Mucosa of stomach (tissue), 1 donor: ENCODE data around the gene ATP2C1.

Source experiments
- H3K27me3 ChIP-seq: one replicate; pipeline ENCODE4 v1.7.0; 2013; ENCODE audit warnings: mild to moderate bottlenecking, low read length; ENCODE audit not compliant: control insufficient read depth, insufficient read depth
- H3K36me3 ChIP-seq: one replicate; pipeline ENCODE4 v1.7.0; 2013; ENCODE audit warnings: low read length; ENCODE audit not compliant: control insufficient read depth, insufficient read depth
- H3K4me1 ChIP-seq: one replicate; pipeline ENCODE4 v1.7.0; 2013; ENCODE audit warnings: mild to moderate bottlenecking, low read length; ENCODE audit not compliant: control insufficient read depth, insufficient read depth
- H3K4me3 ChIP-seq: one replicate; pipeline ENCODE4 v1.7.0; 2013; ENCODE audit warnings: low read length
- H3K9ac ChIP-seq: one replicate; pipeline ENCODE4 v1.7.0; 2013; ENCODE audit warnings: mild to moderate bottlenecking, low read length, moderate library complexity
- H3K9me3 ChIP-seq: one replicate; pipeline ENCODE4 v1.7.0; 2013; ENCODE audit warnings: mild to moderate bottlenecking, low read length, moderate library complexity; ENCODE audit not compliant: control insufficient read depth
- donor health status: Pancreatic carcinoma.

Gene ATP2C1

GRCh38 chr3:131008326-131008725, 114.4 kb downstream of the ATP2C1 start:
- no peaks in the 10 kb centered on the region for H3K27me3 ChIP-seq
- H3K36me3 ChIP-seq, result no peaks in the 10 kb centered on the region
- no peaks in the 10 kb centered on the region for H3K9me3 ChIP-seq
- H3K9ac ChIP-seq, result no peak overlapping the region
- H3K4me3 ChIP-seq, result no peak overlapping the region
- no peaks in the 10 kb centered on the region for H3K4me1 ChIP-seq

- Histone ChIP-seq H3K36me3 (no peaks in the 10 kb centered on the region), H3K9ac (no peak overlapping the region), H3K4me1 (no peaks in the 10 kb centered on the region), H3K4me3 (no peak overlapping the region), H3K27me3 (no peaks in the 10 kb centered on the region), H3K9me3 (no peaks in the 10 kb centered on the region)
Observed at GRCh38 chr3:131009698-131010097, 115.8 kb downstream of the ATP2C1 start.

DNA sequence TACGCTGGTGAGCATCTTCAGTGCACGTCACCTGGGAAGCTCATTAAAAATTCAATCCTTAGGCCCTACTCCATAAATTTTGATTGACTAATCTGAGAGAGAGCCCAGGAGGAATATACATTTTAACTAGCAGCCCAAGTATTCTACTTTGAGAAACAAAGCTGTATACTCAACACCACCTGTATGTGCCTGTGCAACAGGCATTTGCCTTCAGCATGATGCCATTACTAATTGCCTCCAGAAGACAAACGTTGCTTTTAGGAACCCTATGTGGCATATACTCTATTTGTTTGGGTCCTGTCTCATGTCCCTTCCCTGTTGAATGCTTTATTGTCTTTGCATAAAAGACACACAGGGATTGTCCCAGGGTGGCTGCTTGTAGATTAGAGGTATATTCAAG, 125.1 kb downstream of the ATP2C1 start:
- Histone ChIP-seq H3K27me3 (no peaks in the 10 kb centered on the region), H3K9me3 (no peaks in the 10 kb centered on the region), H3K9ac (no peak overlapping the region), H3K4me1 (peaks cover 9% of the 10 kb centered on the region), H3K36me3 (peaks cover 5% of the 10 kb centered on the region), H3K4me3 (no peak overlapping the region)

DNA sequence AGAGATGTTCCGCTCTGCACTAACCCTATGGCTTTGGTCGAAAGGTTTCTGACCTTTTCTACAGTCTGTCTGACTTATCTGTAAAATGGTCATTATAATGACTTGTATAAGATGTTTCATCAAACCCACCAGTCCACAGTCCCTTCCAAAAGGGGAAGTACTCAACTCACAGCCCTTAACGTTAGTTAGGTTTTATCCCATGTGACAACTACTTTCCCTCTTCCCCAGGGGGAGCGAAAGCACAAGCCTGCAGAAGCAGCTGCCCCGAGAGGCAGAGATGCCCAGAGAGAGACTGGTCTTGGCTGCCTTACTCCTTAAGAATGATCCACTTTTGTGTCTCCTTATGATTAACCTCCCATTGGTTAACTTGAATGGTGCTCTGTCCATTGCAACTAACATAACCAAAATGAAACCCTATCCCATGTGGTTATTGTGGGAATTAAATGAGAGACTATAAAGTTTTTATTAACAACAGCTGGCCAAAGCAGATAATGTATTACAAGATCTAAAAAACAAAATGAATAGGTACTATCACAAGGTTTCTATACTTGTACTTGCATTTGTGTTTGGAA, 126.3 kb downstream of the ATP2C1 start:
- peaks cover 14% of the 10 kb centered on the region for H3K4me1 ChIP-seq
- no peaks in the 10 kb centered on the region for H3K9me3 ChIP-seq
- no peak overlapping the region for H3K9ac ChIP-seq
- H3K27me3 ChIP-seq, result no peaks in the 10 kb centered on the region
- H3K4me3 ChIP-seq, result no peak overlapping the region
- peaks cover 5% of the 10 kb centered on the region for H3K36me3 ChIP-seq

- no peaks in the 10 kb centered on the region for H3K36me3 ChIP-seq
- no peaks in the 10 kb centered on the region for H3K9me3 ChIP-seq
- H3K4me3 ChIP-seq, result peak overlapping the region; percentile 94
- no peaks in the 10 kb centered on the region for H3K27me3 ChIP-seq
- peaks cover 12% of the 10 kb centered on the region for H3K4me1 ChIP-seq
- peak overlapping the region; percentile 90 for H3K9ac ChIP-seq
Observed at GRCh38 chr3:131025539-131025938, 131.7 kb downstream of the ATP2C1 start.

DNA sequence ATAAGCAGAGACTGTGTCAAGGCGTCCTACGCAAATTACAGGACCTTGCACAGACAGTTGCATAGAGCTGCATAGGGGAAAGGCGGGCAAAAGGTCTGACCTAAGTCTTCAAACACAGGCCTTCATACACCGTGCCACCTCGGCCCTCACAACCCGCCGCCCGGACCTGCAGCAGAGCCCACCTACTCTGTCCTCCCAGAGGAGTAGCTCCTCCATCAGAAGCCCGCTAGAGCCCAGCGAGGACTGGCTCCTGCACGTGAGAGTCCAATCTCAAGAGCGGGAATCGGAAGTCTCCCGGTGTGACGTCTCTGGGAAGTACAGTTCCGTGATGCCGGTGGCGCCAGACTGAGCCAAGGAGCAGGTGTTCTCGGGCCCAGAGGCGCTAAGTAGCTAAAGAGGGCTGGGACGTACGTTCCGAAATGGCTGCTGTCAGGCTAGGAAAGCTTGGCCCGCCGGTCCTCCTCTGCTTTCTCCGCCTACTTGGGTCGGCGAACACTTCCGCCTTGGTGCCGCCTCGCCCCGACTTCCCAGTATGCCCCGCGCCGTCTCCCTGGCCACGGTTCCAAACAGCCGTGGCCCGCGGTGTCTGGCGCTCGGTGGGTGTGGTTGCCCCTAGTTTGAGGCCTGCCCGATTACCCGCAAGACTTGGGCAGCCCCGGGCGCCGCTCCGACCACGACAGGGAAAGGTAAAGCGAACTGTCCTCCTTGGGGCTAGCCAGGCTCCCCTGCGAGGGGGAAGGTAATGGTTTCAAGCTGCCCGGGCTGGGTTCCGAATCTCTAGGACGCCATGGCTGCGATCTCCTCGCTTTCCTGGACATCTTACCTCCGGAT, 132.7 kb downstream of the ATP2C1 start, which contains the start of the genes ASTE1 and NEK11:
Gene ASTE1, minus strand, starts transcription at position 505 of the 831 bp plus-strand sequence. CDS start 1,519 bp downstream, outside the sequence.
Gene NEK11, plus strand, starts transcription at position 557 of the 831 bp plus-strand sequence. CDS start 2,832 bp downstream, outside the sequence.
- Histone ChIP-seq H3K9me3 (no peaks in the 10 kb centered on the region), H3K4me1 (peaks cover 12% of the 10 kb centered on the region), H3K36me3 (no peaks in the 10 kb centered on the region), H3K4me3 (peak within 1 kb of the TSS; percentile 94), H3K27me3 (no peaks in the 10 kb centered on the region), H3K9ac (peak within 1 kb of the TSS; percentile 90)

- Histone ChIP-seq H3K9ac (no peak overlapping the region), H3K27me3 (no peaks in the 10 kb centered on the region), H3K4me3 (no peak overlapping the region), H3K4me1 (peaks cover 6% of the 10 kb centered on the region), H3K9me3 (no peaks in the 10 kb centered on the region), H3K36me3 (no peaks in the 10 kb centered on the region)
Observed at GRCh38 chr3:131028844-131029243, 135.0 kb downstream of the ATP2C1 start.

GRCh38 chr3:131031660-131032059, 137.8 kb downstream of the ATP2C1 start:
- Histone ChIP-seq H3K4me3 (no peak overlapping the region), H3K9ac (no peak overlapping the region), H3K9me3 (no peaks in the 10 kb centered on the region), H3K27me3 (no peaks in the 10 kb centered on the region), H3K4me1 (no peaks in the 10 kb centered on the region), H3K36me3 (no peaks in the 10 kb centered on the region)

DNA sequence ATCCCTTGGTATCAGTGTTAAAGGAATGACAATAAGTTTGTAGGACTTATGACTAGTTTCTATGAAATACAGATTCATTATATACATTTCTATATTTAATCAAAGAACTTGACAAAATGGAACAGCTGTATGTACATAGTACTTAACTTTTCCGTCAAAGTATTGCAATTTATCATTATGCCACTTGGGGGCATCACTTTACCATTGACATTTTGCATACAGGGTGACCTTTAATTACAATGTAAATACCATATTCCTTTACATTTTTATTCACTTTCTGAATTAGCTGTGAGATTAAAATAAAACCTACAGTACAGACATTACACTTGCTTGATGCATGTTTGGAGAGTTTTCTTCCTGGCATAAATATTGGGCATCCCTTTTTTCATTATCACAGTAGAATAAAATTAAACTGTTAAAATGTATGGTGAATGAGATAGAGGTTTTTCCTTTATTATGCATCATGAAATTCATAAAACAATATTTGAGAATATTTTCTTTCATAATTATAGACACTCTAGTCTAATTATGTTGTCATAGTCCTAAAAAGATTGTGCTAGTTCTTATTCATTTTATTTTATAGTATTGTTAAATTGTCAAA, 139.7 kb downstream of the ATP2C1 start:
- Histone ChIP-seq H3K27me3 (no peaks in the 10 kb centered on the region), H3K36me3 (no peaks in the 10 kb centered on the region), H3K9ac (no peak overlapping the region), H3K9me3 (no peaks in the 10 kb centered on the region), H3K4me3 (no peak overlapping the region), H3K4me1 (no peaks in the 10 kb centered on the region)

DNA sequence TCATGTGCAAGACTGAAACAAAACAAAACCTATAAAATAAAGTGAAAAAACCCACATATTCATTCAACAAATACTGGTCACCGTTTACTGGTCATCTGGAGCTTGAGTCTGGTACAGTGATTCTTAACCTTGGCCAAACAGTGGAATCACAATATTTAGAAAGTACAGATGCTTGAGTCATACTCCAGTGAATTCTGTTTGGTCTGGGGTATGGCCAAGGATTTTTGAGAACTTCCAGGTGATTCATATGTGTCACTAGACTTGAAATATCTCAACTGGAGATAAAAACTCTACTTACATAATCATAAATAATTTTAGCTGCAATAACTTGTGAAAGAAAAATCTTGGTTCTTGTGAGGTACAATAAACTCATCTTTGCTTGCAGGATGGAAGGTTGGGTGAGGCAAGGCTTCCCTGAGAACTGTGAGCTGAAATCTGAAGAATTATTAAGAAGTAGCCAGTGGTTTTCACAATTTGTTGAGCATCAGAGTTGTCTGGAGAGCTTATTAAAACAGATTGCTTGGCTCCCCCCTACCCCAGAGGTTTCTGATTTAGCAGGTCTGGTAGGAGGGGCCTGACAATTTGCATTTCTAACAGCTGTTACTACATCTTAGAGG, 142.4 kb downstream of the ATP2C1 start:
- Histone ChIP-seq H3K9ac (no peak overlapping the region), H3K27me3 (no peaks in the 10 kb centered on the region), H3K9me3 (no peaks in the 10 kb centered on the region), H3K4me1 (no peaks in the 10 kb centered on the region), H3K36me3 (no peaks in the 10 kb centered on the region), H3K4me3 (no peak overlapping the region)

- no peaks in the 10 kb centered on the region for H3K4me1 ChIP-seq
- no peaks in the 10 kb centered on the region for H3K36me3 ChIP-seq
- no peak overlapping the region for H3K4me3 ChIP-seq
- no peaks in the 10 kb centered on the region for H3K27me3 ChIP-seq
- no peaks in the 10 kb centered on the region for H3K9me3 ChIP-seq
- H3K9ac ChIP-seq, result no peak overlapping the region
Observed at GRCh38 chr3:131036986-131037385, 143.1 kb downstream of the ATP2C1 start.

DNA sequence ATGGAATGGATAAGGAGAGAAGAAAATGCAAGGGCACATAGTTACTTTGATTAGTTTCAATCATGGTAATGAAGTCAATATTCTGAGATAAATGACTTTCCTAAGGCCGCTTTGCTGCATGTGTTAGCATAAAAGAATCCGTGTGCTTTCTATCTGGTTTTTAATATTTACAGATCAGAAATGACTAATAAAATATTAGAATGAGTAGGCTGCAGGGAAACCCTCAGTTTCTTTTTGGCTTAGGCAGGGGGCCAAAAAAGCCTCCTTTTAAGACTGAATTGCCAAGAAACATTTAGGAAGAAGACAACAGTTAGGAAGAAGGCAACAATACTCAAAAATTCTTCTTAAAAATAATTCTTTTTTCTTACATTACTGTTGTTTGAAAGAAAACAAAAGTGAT, 144.4 kb downstream of the ATP2C1 start:
- Histone ChIP-seq H3K9ac (no peak overlapping the region), H3K4me1 (no peaks in the 10 kb centered on the region), H3K4me3 (no peak overlapping the region), H3K27me3 (no peaks in the 10 kb centered on the region), H3K36me3 (no peaks in the 10 kb centered on the region), H3K9me3 (no peaks in the 10 kb centered on the region)
